Liver (tissue), 9 donors: ENCODE results near the gene PLD4. TPM values are rescaled to one million over a fixed set of nuclear protein-coding genes. Genes with fewer than 3 reads are reported as not detected.

Experiments
- DNase-seq: peaks from one replicate; pipeline ENCODE4 v3.0.0-alpha.2; 2017; ENCODE audit warnings: low spot score
- H3K27ac ChIP-seq, 2 donors: one replicate each; pipeline ENCODE4 v1.7.0; 2013; ENCODE audit warnings: inconsistent platforms in 2 of 2, low read length in 2 of 2, control low read depth in 1 of 2, low read depth in 1 of 2, mild to moderate bottlenecking in 1 of 2
- H3K27me3 ChIP-seq, 4 donors: one replicate each; pipeline versions ENCODE4 v1.6.1 to v1.7.0; 2013; ENCODE audit warnings: low read length in 3 of 4, inconsistent platforms in 1 of 4, mild to moderate bottlenecking in 1 of 4, moderate library complexity in 1 of 4; ENCODE audit not compliant: control insufficient read depth in 4 of 4, insufficient read depth in 4 of 4
- H3K36me3 ChIP-seq, 4 donors: one replicate each; pipeline versions ENCODE4 v1.6.1 to v1.7.0; 2013; ENCODE audit warnings: low read length in 3 of 4, mild to moderate bottlenecking in 3 of 4, low read depth in 1 of 4, moderate library complexity in 1 of 4; ENCODE audit not compliant: control insufficient read depth in 4 of 4, insufficient read depth in 3 of 4
- H3K4me1 ChIP-seq, 4 donors: one replicate each; pipeline versions ENCODE4 v1.6.1 to v1.7.0; 2013; ENCODE audit warnings: low read length in 3 of 4, mild to moderate bottlenecking in 3 of 4, moderate library complexity in 1 of 4; ENCODE audit not compliant: control insufficient read depth in 4 of 4, insufficient read depth in 4 of 4
- H3K4me3 ChIP-seq, 3 donors: one replicate each; pipeline versions ENCODE4 v1.6.1 to v1.7.0; 2013; ENCODE audit warnings: low read length in 3 of 3, control low read depth in 1 of 3, low read depth in 1 of 3, mild to moderate bottlenecking in 1 of 3
- H3K9ac ChIP-seq, 2 donors: one replicate each; pipeline ENCODE4 v1.7.0; 2013; ENCODE audit warnings: low read length in 2 of 2, mild to moderate bottlenecking in 2 of 2, moderate library complexity in 2 of 2, control low read depth in 1 of 2, low read depth in 1 of 2
- H3K9me3 ChIP-seq, 4 donors: one replicate each; pipeline versions ENCODE4 v1.6.1 to v1.7.0; 2013; ENCODE audit warnings: low read length in 3 of 4; ENCODE audit not compliant: control insufficient read depth in 4 of 4
- ATF3 ChIP-seq: IDR thresholded peaks from 2 replicates; pipeline ENCODE4 v1.6.1; 2016; ENCODE audit warnings: antibody characterized with exemption
- CTCF ChIP-seq: fragments of 150-350 bp; IDR thresholded peaks from 2 replicates; pipeline ENCODE4 v1.5.1; 2017; ENCODE audit warnings: improper control_type of control experiment, low read depth, low read length; ENCODE audit not compliant: missing input control
- GABPA ChIP-seq, 2 donors: IDR thresholded peaks in 1 of 2; conservative IDR thresholded peaks in 1 of 2; 2 replicates each; pipeline ENCODE4 v1.6.1; 2016; ENCODE audit warnings: antibody characterized with exemption in 2 of 2, mild to moderate bottlenecking in 1 of 2, moderate library complexity in 1 of 2
- HNF4A ChIP-seq, 2 donors: conservative IDR thresholded peaks; 2 replicates each; pipeline ENCODE4 v1.6.1; 2016; ENCODE audit warnings: antibody characterized with exemption in 2 of 2, mild to moderate bottlenecking in 2 of 2
- HNF4G ChIP-seq: IDR thresholded peaks from 2 replicates; pipeline ENCODE4 v1.6.1; 2016; ENCODE audit warnings: antibody characterized with exemption
- JUND ChIP-seq, 2 donors: IDR thresholded peaks; 2 replicates each; pipeline ENCODE4 v1.6.1; 2016; ENCODE audit warnings: antibody characterized with exemption in 2 of 2
- MAX ChIP-seq: IDR thresholded peaks from 2 replicates; pipeline ENCODE4 v1.6.1; 2016; ENCODE audit warnings: antibody characterized with exemption
- RAD21 ChIP-seq, 2 donors: IDR thresholded peaks; 2 replicates each; pipeline ENCODE4 v1.6.1; 2016; ENCODE audit warnings: antibody characterized with exemption in 2 of 2, mild to moderate bottlenecking in 2 of 2
- REST ChIP-seq: IDR thresholded peaks from 2 replicates; pipeline ENCODE4 v1.6.1; 2016; ENCODE audit warnings: antibody characterized with exemption, mild to moderate bottlenecking
- RXRA ChIP-seq, 2 donors: IDR thresholded peaks; 2 replicates each; pipeline ENCODE4 v1.6.1; 2017 to 2018; ENCODE audit warnings: antibody characterized with exemption in 2 of 2, mild to moderate bottlenecking in 1 of 2
- SP1 ChIP-seq: IDR thresholded peaks from 2 replicates; pipeline ENCODE4 v1.6.1; 2018; ENCODE audit warnings: antibody characterized with exemption, mild to moderate bottlenecking
- TAF1 ChIP-seq: conservative IDR thresholded peaks from 2 replicates; pipeline ENCODE4 v1.6.1; 2016; ENCODE audit warnings: antibody characterized with exemption, mild to moderate bottlenecking
- ZBTB33 ChIP-seq: IDR thresholded peaks from 2 replicates; pipeline ENCODE4 v1.6.1; 2016; ENCODE audit warnings: antibody characterized with exemption
- WGBS: extraction: QIAGEN DNeasy Blood & Tissue Kit; methylation state at CpG from one replicate; pipeline ENCODE4 v1.1.7; 2013; 5-methylcytosine and 5-hydroxymethylcytosine counted together
- polyA plus RNA-seq, 2 donors: library from polyadenylated mRNA; stranded (reverse) in 1 of 2; unstranded in 1 of 2; fragments of 200-250 nt in 1 of 2; fragments of >200 nt in 1 of 2; fragmentation: Nextera tagmentation in 1 of 2; extraction: Ambion mirVana in 1 of 2; gene quantifications; one replicate each; pipeline versions ENCODE4 v1.2.1 to v1.2.3, GENCODE V29; 2013 to 2015
- total RNA-seq, 2 donors: library from RNA; depleted of rRNA; stranded (reverse); fragments of >200 nt; gene quantifications; one replicate each; pipeline ENCODE4 v1.2.3, GENCODE V29; 2014
- donor health status: healthy.
- donor health status: healthy.
- donor health status: healthy.
- donor health status: healthy.
- donor health status: healthy.

The PLD4 gene
- total and polyA plus RNA-seq, 4 donors, result under 0.01 to 14.5 (median 0.35) TPM

- Histone ChIP-seq H3K4me1 (peaks cover 0 to 6% (median 3%) of the 10 kb centered on the region in 4 donors), H3K36me3 (no peaks in the 10 kb centered on the region), H3K4me3 (no peak overlapping the region), H3K9me3 (no peaks in the 10 kb centered on the region), H3K27ac (no peak overlapping the region), H3K27me3 (peaks cover 0 to 3% (median 0%) of the 10 kb centered on the region in 4 donors), H3K9ac (no peak overlapping the region)
- WGBS, result 36% methylated on average over 64 of the region's 64 CpGs
- no peak for TF ChIP-seq ZBTB33
- TF ChIP-seq HNF4G, result no peak
- TF ChIP-seq SP1, result no peak
- TF ChIP-seq JUND (IDR thresholded peaks at IDR 0.05), result no peak
- TF ChIP-seq RAD21 (IDR thresholded peaks at IDR 0.05), result no peak
- TF ChIP-seq GABPA (IDR thresholded peaks at IDR 0.05 in 1 of 2, conservative IDR thresholded peaks at IDR 0.05 in 1 of 2), result no peak
- no peak for TF ChIP-seq RXRA (IDR thresholded peaks at IDR 0.05)
- TF ChIP-seq MAX, result no peak
- TF ChIP-seq CTCF, result no peak
- no peak for TF ChIP-seq ATF3
- no peak for TF ChIP-seq HNF4A (conservative IDR thresholded peaks at IDR 0.05)
- no peak for TF ChIP-seq REST
- TF ChIP-seq TAF1, result no peak
- no peak for DNase-seq
Observed at GRCh38 chr14:104931771-104932675, 7.3 kb downstream of the PLD4 start.
